Measurements from ENCODE around the gene NGEF. TPM values are rescaled to one million over a fixed set of nuclear protein-coding genes. Genes with fewer than 3 reads are reported as not detected.
"Not testable (repeated sequence)": the region's sequence is repeated elsewhere in the genome, so short reads cannot be mapped to it uniquely, and the experiment has no call there.

Gene NGEF
- polyA plus RNA-seq, 1 experiment, result 0.10 TPM

GRCh38 chr2:232913903-232914302, 99.2 kb downstream of the NGEF start:
- DNase-seq (ENCODE audit: low read depth, low spot score), result no peak
- Histone ChIP-seq H3K4me3 (ENCODE audit: low read depth, low read length) (no peak overlapping the region), H3K9me3 (ENCODE audit: control insufficient read depth, insufficient read depth, low read length) (no peaks in the 10 kb centered on the region), H3K27me3 (ENCODE audit: control insufficient read depth, insufficient read depth, low read length) (peaks cover 22% of the 10 kb centered on the region), H3K27ac (ENCODE audit: low read depth, low read length) (no peak overlapping the region)
- TF ChIP-seq CTCF (IDR thresholded peaks at IDR 0.05; ENCODE audit: low read depth, low read length), result no peak
- ChIA-PET CTCF (no interaction called here), POLR2A (no interaction called here)

GRCh38 chr2:232911712-232912277, 101.3 kb downstream of the NGEF start:
- TF ChIP-seq CTCF (IDR thresholded peaks at IDR 0.05; ENCODE audit: low read depth, low read length), result no peak
- Histone ChIP-seq H3K4me3 (ENCODE audit: low read depth, low read length) (no peak overlapping the region), H3K27ac (ENCODE audit: low read depth, low read length) (no peak overlapping the region), H3K9me3 (ENCODE audit: control insufficient read depth, insufficient read depth, low read length) (no peaks in the 10 kb centered on the region), H3K27me3 (ENCODE audit: control insufficient read depth, insufficient read depth, low read length) (peaks cover 19% of the 10 kb centered on the region)
- ChIA-PET POLR2A (no interaction called here), CTCF (no interaction called here)
- no peak for DNase-seq (ENCODE audit: low read depth, low spot score)

- ChIA-PET POLR2A (no interaction called here), CTCF (no interaction called here)
- TF ChIP-seq CTCF (IDR thresholded peaks at IDR 0.05; ENCODE audit: low read depth, low read length), result no peak
- H3K27me3 ChIP-seq (ENCODE audit: control insufficient read depth, insufficient read depth, low read length), result peaks cover 13% of the 10 kb centered on the region
- no peak overlapping the region for H3K4me3 ChIP-seq (ENCODE audit: low read depth, low read length)
- H3K27ac ChIP-seq (ENCODE audit: low read depth, low read length), result no peak overlapping the region
- H3K9me3 ChIP-seq (ENCODE audit: control insufficient read depth, insufficient read depth, low read length), result no peaks in the 10 kb centered on the region
- DNase-seq (ENCODE audit: low read depth, low spot score), result no peak
Observed at GRCh38 chr2:232910376-232910775, 102.7 kb downstream of the NGEF start.

GRCh38 chr2:232908695-232909094, 104.4 kb downstream of the NGEF start:
- Histone ChIP-seq H3K27me3 (ENCODE audit: control insufficient read depth, insufficient read depth, low read length) (peaks cover 11% of the 10 kb centered on the region), H3K9me3 (ENCODE audit: control insufficient read depth, insufficient read depth, low read length) (no peaks in the 10 kb centered on the region), H3K4me3 (ENCODE audit: low read depth, low read length) (no peak overlapping the region), H3K27ac (ENCODE audit: low read depth, low read length) (no peak overlapping the region)
- no peak for DNase-seq (ENCODE audit: low read depth, low spot score)
- ChIA-PET POLR2A (no interaction called here), CTCF (no interaction called here)
- TF ChIP-seq CTCF (IDR thresholded peaks at IDR 0.05; ENCODE audit: low read depth, low read length), result no peak

- H3K27me3 ChIP-seq (ENCODE audit: control insufficient read depth, insufficient read depth, low read length); CTCF ChIA-PET; DNase-seq (ENCODE audit: low read depth, low spot score); POLR2A ChIA-PET; H3K4me3 ChIP-seq (ENCODE audit: low read depth, low read length); H3K27ac ChIP-seq (ENCODE audit: low read depth, low read length); H3K9me3 ChIP-seq (ENCODE audit: control insufficient read depth, insufficient read depth, low read length): not testable (repeated sequence)
Observed at GRCh38 chr2:232907718-232908085, 105.4 kb downstream of the NGEF start.

GRCh38 chr2:232906867-232907717, 106.0 kb downstream of the NGEF start:
- H3K9me3 ChIP-seq (ENCODE audit: control insufficient read depth, insufficient read depth, low read length); H3K27ac ChIP-seq (ENCODE audit: low read depth, low read length); H3K4me3 ChIP-seq (ENCODE audit: low read depth, low read length); POLR2A ChIA-PET; CTCF ChIA-PET; DNase-seq (ENCODE audit: low read depth, low spot score); H3K27me3 ChIP-seq (ENCODE audit: control insufficient read depth, insufficient read depth, low read length): not testable (repeated sequence)

Data from AG04450 (cell line).